Spleen (tissue), 11 donors: Measurements from ENCODE around the gene PDGFC. TPM values are rescaled to one million over a fixed set of nuclear protein-coding genes. Genes with fewer than 3 reads are reported as not detected.
A peak's percentile ranks its signal among the peaks of the same experiment; 100 is the strongest.

Experiments
- DNase-seq: peaks from one replicate; pipeline ENCODE4 v3.0.0-alpha.2; 2020
- H3K27ac ChIP-seq, 8 donors: fragments of 200-600 bp; sonication (generic) in 7 of 8; 1 replicate in 4 of 8; 2 replicates in 4 of 8; pipeline versions ENCODE4 v1.5.0 to v1.8.0; 2016 to 2021; ENCODE audit warnings: inconsistent platforms in 4 of 8, mild to moderate bottlenecking in 4 of 8, moderate library complexity in 1 of 8
- H3K27me3 ChIP-seq, 7 donors: fragments of 200-600 bp; sonication (generic) in 6 of 7; replicated peaks in 1 of 7; 1 replicate in 4 of 7; 2 replicates in 3 of 7; pipeline versions ENCODE4 v1.5.0 to v1.8.0; 2016 to 2021; ENCODE audit warnings: inconsistent platforms in 3 of 7, mild to moderate bottlenecking in 1 of 7
- H3K36me3 ChIP-seq, 6 donors: fragments of 200-600 bp; sonication (generic) in 5 of 6; 1 replicate in 4 of 6; 2 replicates in 2 of 6; pipeline versions ENCODE4 v1.5.0 to v1.8.0; 2016 to 2021; ENCODE audit warnings: inconsistent platforms in 2 of 6
- H3K4me1 ChIP-seq, 6 donors: fragments of 200-600 bp; sonication (generic) in 5 of 6; 1 replicate in 3 of 6; 2 replicates in 3 of 6; pipeline versions ENCODE4 v1.5.0 to v1.8.0; 2016 to 2021; ENCODE audit warnings: inconsistent platforms in 3 of 6
- H3K4me3 ChIP-seq, 8 donors: fragments of 200-600 bp; sonication (generic) in 7 of 8; 1 replicate in 4 of 8; 2 replicates in 4 of 8; pipeline versions ENCODE4 v1.5.0 to v1.8.0; 2016 to 2021; ENCODE audit warnings: inconsistent platforms in 4 of 8, mild to moderate bottlenecking in 4 of 8, moderate library complexity in 2 of 8
- H3K9me3 ChIP-seq, 8 donors: fragments of 200-600 bp; sonication (generic) in 7 of 8; 1 replicate in 4 of 8; 2 replicates in 4 of 8; pipeline versions ENCODE4 v1.5.0 to v1.8.0; 2016 to 2021; ENCODE audit warnings: inconsistent platforms in 4 of 8
- POLR2A ChIP-seq, 3 donors: fragments of 450-650 bp; IDR thresholded peaks; one replicate each; pipeline ENCODE4 v1.5.1; 2017; ENCODE audit warnings: antibody characterized with exemption in 3 of 3, mild to moderate bottlenecking in 1 of 3
- POLR2AphosphoS5 ChIP-seq, 3 donors: sonication (generic); formaldehyde crosslinking; IDR thresholded peaks; one replicate each; pipeline ENCODE4 v1.5.1; 2017; ENCODE audit warnings: antibody characterized with exemption in 3 of 3
- WGBS, 5 donors: extraction: QIAGEN DNeasy Blood & Tissue Kit in 3 of 5; methylation state at CpG; one replicate each; pipeline versions ENCODE4 v1.1.5 to v1.1.7; 2013 to 2018; 5-methylcytosine and 5-hydroxymethylcytosine counted together
- intact Hi-C: fragments of 100-400 bp; cut with DNase I; formaldehyde crosslinking; loops from one replicate; pipeline ENCODE4 v1.15.0; 2023; ENCODE audit warnings: low total_unique reads
- polyA plus RNA-seq, 3 donors: library from polyadenylated mRNA; stranded (reverse); fragments of 200-250 nt; gene quantifications; one replicate each; pipeline ENCODE4 v1.2.1, GENCODE V29; 2013
- small RNA-seq, 4 donors: library from RNA; depleted of rRNA; stranded (forward); fragments of <200 nt; gene quantifications; one replicate each; pipeline ENCODE3, GENCODE V24; 2016
- total RNA-seq, 7 donors: library from RNA; depleted of rRNA in 3 of 7; stranded (reverse); fragments of >200 nt in 3 of 7; fragmentation: NEBNext Ultra II Directional in 4 of 7; extraction: Animal tissue kit (Norgen Biotek cat#: 25700) in 4 of 7; gene quantifications; one replicate each; pipeline versions ENCODE4 v1.1.0 to v1.2.1, GENCODE V29; 2016 to 2021
- TF ChIP-seq, protein P1 (sequence below), 11 experiments: fragments of 200-600 bp in 7 of 11; fragments of 450-650 bp in 4 of 11; sonication (generic) in 4 of 11; IDR thresholded peaks in 8 of 11; conservative IDR thresholded peaks in 3 of 11; 1 replicate in 7 of 11; 2 replicates in 4 of 11; pipeline versions ENCODE4 v1.4.0 to v1.8.0; 2016 to 2021; ENCODE audit warnings: antibody characterized with exemption in 11 of 11, inconsistent platforms in 4 of 11, mild to moderate bottlenecking in 1 of 11
- donor health status: healthy with polysubstance abuse.
- donor health status: DM: no; HTN: no; CAD: no; lungs with moderate emphysema.
- donor health status: DM: no; HTN: no; CAD: no.
- donor health status: Bipolar disorder and iron deficiency.
- donor health status: healthy.
- donor health status: DM: no; HTN: no; CAD: no.
- donor health status: DM: yes; HTN: yes; CAD: no.

Gene PDGFC
- total and polyA plus RNA-seq, 10 donors: 1.6 to 24.7 (median 14.8) TPM

DNA sequence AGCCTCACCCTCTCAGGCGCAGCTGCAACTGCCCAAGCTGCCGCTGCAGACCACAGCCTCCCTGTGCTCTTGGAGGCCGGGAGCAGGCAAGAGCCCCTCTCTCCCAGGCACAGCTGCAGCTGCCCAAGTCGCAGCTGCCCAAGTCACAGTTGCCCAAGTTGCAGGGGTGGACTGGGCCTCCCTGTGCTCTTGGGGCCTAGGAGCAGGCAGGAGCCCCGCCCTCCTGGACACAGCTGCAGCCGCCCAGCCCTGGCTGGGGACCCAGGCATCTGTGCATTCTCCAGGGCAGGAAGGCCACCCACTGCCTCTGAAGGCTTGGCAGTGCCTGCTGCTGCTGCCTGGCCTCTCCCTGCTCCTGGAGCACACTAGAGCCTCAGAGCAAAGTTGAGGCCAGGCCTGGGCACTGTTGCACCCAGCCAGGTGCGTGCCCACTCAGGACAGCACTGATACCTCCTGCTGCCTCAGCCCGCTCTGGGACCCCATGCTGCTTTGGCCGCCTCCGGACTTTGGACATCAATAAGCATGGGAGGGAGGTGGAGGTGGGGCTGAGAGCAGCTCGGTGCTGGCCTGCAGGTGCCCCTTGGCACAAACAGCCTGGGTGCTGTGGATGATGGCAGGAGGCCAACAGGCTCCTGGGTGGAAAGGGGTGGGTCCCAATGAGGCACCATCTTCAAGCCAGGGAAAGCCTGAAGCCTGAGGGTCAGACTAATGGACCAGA, 247.5 kb downstream of the PDGFC start:
- Histone ChIP-seq H3K4me1 (no peaks in the 10 kb centered on the region), H3K9me3 (peaks cover 0 to 15% (median 0%) of the 10 kb centered on the region in 8 donors), H3K27ac (no peak overlapping the region), H3K4me3 (no peak overlapping the region), H3K36me3 (no peaks in the 10 kb centered on the region), H3K27me3 (no peaks in the 10 kb centered on the region)
- peak; percentile 69 for DNase-seq
- intact Hi-C loops: no loop called here
- no peak for TF ChIP-seq POLR2A (IDR thresholded peaks at IDR 0.05)
- TF ChIP-seq POLR2AphosphoS5 (IDR thresholded peaks at IDR 0.05): no peak
- TF ChIP-seq, protein P1, sequence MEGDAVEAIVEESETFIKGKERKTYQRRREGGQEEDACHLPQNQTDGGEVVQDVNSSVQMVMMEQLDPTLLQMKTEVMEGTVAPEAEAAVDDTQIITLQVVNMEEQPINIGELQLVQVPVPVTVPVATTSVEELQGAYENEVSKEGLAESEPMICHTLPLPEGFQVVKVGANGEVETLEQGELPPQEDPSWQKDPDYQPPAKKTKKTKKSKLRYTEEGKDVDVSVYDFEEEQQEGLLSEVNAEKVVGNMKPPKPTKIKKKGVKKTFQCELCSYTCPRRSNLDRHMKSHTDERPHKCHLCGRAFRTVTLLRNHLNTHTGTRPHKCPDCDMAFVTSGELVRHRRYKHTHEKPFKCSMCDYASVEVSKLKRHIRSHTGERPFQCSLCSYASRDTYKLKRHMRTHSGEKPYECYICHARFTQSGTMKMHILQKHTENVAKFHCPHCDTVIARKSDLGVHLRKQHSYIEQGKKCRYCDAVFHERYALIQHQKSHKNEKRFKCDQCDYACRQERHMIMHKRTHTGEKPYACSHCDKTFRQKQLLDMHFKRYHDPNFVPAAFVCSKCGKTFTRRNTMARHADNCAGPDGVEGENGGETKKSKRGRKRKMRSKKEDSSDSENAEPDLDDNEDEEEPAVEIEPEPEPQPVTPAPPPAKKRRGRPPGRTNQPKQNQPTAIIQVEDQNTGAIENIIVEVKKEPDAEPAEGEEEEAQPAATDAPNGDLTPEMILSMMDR (IDR thresholded peaks at IDR 0.05 in 8 of 11, conservative IDR thresholded peaks at IDR 0.05 in 3 of 11): no peak
- WGBS, 5 donors: 86 to 90% (median 88%) methylated on average over 2 to 11 of the region's 11 CpGs

DNA sequence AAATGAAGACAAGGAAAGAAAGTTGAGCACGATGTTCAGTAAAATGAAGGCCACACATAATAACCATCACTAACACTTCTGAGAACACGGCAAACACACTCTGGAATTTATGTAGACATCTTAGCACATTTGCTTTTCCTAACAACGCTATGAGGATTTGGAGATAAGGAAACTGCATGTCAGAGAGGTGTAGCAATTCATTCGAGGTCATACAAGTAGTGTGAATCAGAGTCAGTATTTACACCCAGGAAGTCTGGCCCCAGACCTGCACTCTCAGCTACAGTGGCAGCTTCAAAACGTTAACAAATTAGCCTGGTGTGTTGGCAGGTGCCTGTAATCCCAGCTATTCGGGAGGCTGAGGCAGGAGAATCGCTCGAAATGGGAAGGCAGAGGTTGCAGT, 253.4 kb downstream of the PDGFC start:
- intact Hi-C loops: no loop called here
- WGBS, 5 donors: 71 to 86% (median 77%) methylated on average over 8 of the region's 8 CpGs

DNA sequence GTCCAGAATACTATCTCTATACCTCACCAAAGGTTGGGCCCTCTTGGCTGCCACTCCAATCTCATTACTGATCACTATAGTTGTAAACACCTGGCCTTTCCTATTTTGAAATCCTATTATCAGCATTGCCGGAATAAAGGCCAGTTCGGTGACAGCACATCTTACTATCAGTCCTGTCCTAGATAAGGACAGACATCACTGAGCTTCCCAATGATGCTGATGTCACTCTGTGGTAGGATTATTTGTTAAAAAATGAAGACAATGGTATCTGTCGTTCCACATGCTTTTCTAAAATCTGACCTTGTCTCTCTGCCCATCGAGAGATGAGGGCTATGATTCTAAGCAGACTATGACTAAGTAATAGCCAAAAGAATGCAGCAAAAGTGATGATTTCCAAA, 260.4 kb downstream of the PDGFC start:
- H3K4me3 ChIP-seq: no peak overlapping the region
- 88 to 94% (median 90%) methylated on average over 4 of the region's 4 CpGs for WGBS, 5 donors
- H3K27me3 ChIP-seq: no peaks in the 10 kb centered on the region
- H3K4me1 ChIP-seq: no peaks in the 10 kb centered on the region
- no peak for DNase-seq
- H3K27ac ChIP-seq: no peak overlapping the region
- no peaks in the 10 kb centered on the region for H3K36me3 ChIP-seq
- no peaks in the 10 kb centered on the region for H3K9me3 ChIP-seq
- intact Hi-C loops: no loop called here
- TF ChIP-seq, protein P1 (IDR thresholded peaks at IDR 0.05 in 8 of 11, conservative IDR thresholded peaks at IDR 0.05 in 3 of 11): no peak
- TF ChIP-seq POLR2AphosphoS5 (IDR thresholded peaks at IDR 0.05) (no peak), POLR2A (IDR thresholded peaks at IDR 0.05) (no peak)

More for the DNA sequence above, 253.4 kb downstream of the PDGFC start:
- Histone ChIP-seq H3K4me3 (no peak overlapping the region), H3K27ac (no peak overlapping the region), H3K36me3 (no peaks in the 10 kb centered on the region), H3K27me3 (no peaks in the 10 kb centered on the region), H3K4me1 (no peaks in the 10 kb centered on the region), H3K9me3 (no peaks in the 10 kb centered on the region)
- TF ChIP-seq, protein P1 (IDR thresholded peaks at IDR 0.05 in 8 of 11, conservative IDR thresholded peaks at IDR 0.05 in 3 of 11): no peak
- no peak for TF ChIP-seq POLR2AphosphoS5 (IDR thresholded peaks at IDR 0.05)
- TF ChIP-seq POLR2A (IDR thresholded peaks at IDR 0.05): no peak
- DNase-seq: no peak

Small RNAs within 50 kb of the gene (small RNA-seq; reads per million reads assigned to genes)
- 0 reads per million in 4 donors for gene AC092608.2

Other genes with a start within 250 kb of the PDGFC start
- gene GLRB, start 104.4 kb upstream of the PDGFC start, total RNA-seq: not detected
- under 1 TPM in 2 of 3 donors, not detected in 1; 0.03 to 0.08 TPM for gene GLRB, start 104.4 kb upstream of the PDGFC start, polyA plus RNA-seq
- not detected for gene GRIA2, start 248.9 kb upstream of the PDGFC start, total RNA-seq
- under 1 TPM in 2 of 3 donors, not detected in 1; 0.02 to 0.06 TPM for gene GRIA2, start 248.9 kb upstream of the PDGFC start, polyA plus RNA-seq